ENCODE measurements around the gene KIF16B.

- no peak for TF ChIP-seq CTCF (IDR thresholded peaks at IDR 0.05)
- no peak for TF ChIP-seq POLR2A (IDR thresholded peaks at IDR 0.05)
Observed at GRCh38 chr20:16560216-16560615, 13.0 kb downstream of the KIF16B start.
